SJSA1 (cell line): Measurements from ENCODE around the gene SLC1A2. TPM values are rescaled to one million over a fixed set of nuclear protein-coding genes. Genes with fewer than 3 reads are reported as not detected.

Experiments
- DNase-seq, 2 experiments: peaks; one replicate each; pipeline ENCODE4 v3.0.0-alpha.2; 2015 to 2020; ENCODE audit warnings: low spot score in 2 of 2, low read depth in 1 of 2
- H3K27ac ChIP-seq: fragments of 250-450 bp; sonication (Bioruptor Pico); 2 replicates; pipeline ENCODE4 v1.5.1; 2020; ENCODE audit warnings: mild to moderate bottlenecking, moderate library complexity
- H3K27me3 ChIP-seq: fragments of 250-450 bp; sonication (Bioruptor Pico); replicated peaks from 2 replicates; pipeline ENCODE4 v1.5.1; 2020; ENCODE audit warnings: mild to moderate bottlenecking, moderate library complexity
- H3K36me3 ChIP-seq: fragments of 250-450 bp; sonication (Bioruptor Pico); 2 replicates; pipeline ENCODE4 v1.5.1; 2020; ENCODE audit warnings: mild to moderate bottlenecking
- H3K4me1 ChIP-seq: fragments of 250-450 bp; sonication (Bioruptor Pico); replicated peaks from 2 replicates; pipeline ENCODE4 v1.6.1; 2021; ENCODE audit warnings: mild to moderate bottlenecking
- H3K4me3 ChIP-seq: fragments of 250-450 bp; sonication (Bioruptor Pico); 2 replicates; pipeline ENCODE4 v1.5.1; 2020; ENCODE audit warnings: mild to moderate bottlenecking
- H3K9me3 ChIP-seq: fragments of 250-450 bp; sonication (Bioruptor Pico); replicated peaks from 2 replicates; pipeline ENCODE4 v1.5.1; 2020; ENCODE audit warnings: mild to moderate bottlenecking
- total RNA-seq: library from RNA; depleted of rRNA; stranded (reverse); fragments of >200 nt; shearing (Covaris generic); gene quantifications from 2 replicates; pipeline ENCODE4 v1.2.3, GENCODE V29; 2014

SLC1A2 gene
- total RNA-seq, 1 experiment from 2014 or later: not detected

DNA sequence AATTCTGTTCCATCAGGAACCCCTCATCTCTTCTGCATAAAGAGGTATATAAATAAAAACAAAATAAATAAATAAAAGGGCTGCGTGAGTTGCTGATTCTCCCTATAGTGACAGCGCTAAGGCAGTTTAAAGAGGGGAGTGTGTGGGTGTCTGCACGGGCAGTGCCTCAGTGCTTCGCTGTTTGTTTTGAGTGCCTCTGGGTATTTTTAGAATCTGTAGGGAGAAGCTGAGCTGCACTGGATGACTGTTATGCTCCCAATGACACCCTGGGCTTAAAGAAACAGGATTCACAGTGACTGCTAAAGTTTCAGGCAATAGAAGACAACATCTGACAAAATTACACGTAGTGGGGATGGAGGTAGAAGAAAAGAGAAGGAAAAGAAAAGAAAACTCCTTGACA, 38.8 kb downstream of the SLC1A2 start:
- DNase-seq: no peak
- Histone ChIP-seq H3K27me3 (no peaks in the 10 kb centered on the region), H3K9me3 (no peaks in the 10 kb centered on the region), H3K36me3 (no peaks in the 10 kb centered on the region), H3K27ac (no peak overlapping the region), H3K4me1 (no peaks in the 10 kb centered on the region), H3K4me3 (no peak overlapping the region)

DNA sequence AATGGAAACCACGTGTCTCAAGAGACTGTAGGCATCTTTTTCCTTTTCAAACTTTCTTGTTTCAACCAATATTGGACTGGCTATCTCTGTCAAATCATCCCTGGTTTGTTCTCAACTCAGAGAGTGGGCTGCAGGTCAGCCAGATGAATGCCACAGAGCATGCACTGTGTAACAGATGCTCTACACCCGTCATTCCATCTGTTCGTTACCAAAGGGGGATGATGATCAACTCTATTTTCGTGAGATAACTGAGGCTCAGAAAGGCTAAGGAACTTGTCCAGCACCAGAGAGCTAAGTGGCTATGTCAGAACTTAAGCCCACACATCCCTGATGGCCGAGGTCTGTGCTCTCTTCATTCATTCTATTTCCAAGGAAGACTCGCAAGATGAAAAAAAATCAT, 42.1 kb downstream of the SLC1A2 start:
- no peak for DNase-seq
- Histone ChIP-seq H3K36me3 (no peaks in the 10 kb centered on the region), H3K4me3 (no peak overlapping the region), H3K27me3 (no peaks in the 10 kb centered on the region), H3K4me1 (no peaks in the 10 kb centered on the region), H3K27ac (no peak overlapping the region), H3K9me3 (no peaks in the 10 kb centered on the region)

DNA sequence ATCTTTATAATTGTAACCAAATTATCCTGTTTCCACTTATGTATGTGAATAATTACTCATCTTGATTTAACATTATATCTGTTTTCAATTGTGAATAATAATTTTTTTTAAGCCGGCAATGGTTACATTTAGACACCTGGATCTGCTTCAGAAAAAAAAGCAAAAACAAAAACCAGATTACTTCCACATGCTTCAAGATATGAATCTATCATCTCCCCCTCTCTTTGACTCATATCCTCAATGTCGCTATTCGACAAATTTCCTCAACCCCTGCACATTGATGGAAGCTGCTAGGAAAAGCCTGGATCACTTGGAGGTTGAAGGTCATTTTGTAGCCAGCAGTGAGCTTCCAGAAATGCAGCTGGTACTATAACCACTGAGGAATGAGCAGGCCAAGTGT, 42.7 kb downstream of the SLC1A2 start:
- H3K4me3 ChIP-seq: no peak overlapping the region
- no peaks in the 10 kb centered on the region for H3K27me3 ChIP-seq
- no peaks in the 10 kb centered on the region for H3K9me3 ChIP-seq
- no peak overlapping the region for H3K27ac ChIP-seq
- DNase-seq: no peak
- H3K4me1 ChIP-seq: no peaks in the 10 kb centered on the region
- no peaks in the 10 kb centered on the region for H3K36me3 ChIP-seq

DNA sequence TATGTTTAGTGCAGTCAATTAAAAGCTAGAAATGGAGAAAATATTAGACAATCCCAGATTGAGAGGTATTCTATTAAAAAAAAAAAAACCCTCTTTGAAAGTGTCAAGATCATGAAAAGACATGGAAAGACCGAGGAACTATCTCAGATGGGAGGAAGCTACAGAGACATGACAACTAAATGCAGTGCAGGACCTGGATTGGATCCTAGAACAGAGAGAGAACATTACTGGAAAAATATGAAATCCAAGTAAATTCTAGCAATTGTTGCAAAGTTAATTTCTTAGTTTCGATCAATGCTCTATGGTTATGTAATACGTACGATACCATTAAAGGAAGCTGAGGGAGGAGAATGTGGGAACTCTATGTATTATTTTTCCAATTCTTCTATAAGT, 43.2 kb downstream of the SLC1A2 start:
- H3K4me1 ChIP-seq: no peaks in the 10 kb centered on the region
- H3K27ac ChIP-seq: no peak overlapping the region
- no peak overlapping the region for H3K4me3 ChIP-seq
- no peaks in the 10 kb centered on the region for H3K9me3 ChIP-seq
- no peaks in the 10 kb centered on the region for H3K27me3 ChIP-seq
- no peaks in the 10 kb centered on the region for H3K36me3 ChIP-seq
- no peak for DNase-seq

DNA sequence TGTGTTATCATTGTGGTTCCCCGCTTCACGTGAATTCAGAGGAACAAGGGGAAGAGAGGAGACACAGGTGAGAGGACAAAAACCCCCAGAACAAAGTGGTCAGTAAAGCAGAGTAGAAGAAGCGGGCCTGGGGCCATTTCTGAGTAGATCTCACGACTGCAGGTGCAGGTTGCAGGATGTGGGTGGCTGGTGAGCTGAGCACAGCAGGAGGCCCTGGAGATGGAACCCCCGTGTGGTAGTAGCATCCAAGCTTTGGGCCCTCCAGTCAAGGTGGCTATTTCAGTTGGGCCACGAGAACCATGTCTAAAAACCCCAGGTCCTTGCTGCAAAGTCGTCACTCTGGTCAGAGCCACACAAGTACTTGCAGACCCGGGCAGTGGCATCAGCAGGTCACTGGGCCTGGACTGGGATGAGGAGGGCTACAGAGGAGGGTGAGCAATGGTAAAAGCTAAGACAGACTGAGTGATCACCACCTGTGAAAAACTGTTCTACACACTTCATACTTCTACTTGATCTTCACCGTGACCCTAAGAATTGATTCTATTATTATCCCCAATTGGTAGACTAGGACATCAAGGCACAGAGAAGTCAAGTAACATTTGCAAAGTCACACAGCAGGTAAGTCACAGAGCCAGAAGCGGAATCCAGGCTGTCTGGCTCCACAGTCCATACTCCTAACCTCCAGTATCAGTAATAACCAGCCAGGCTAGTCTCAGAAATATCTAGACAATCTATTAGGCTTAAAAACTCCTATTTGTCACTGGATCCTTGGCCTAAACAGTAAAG, 43.8 kb downstream of the SLC1A2 start:
- Histone ChIP-seq H3K36me3 (no peaks in the 10 kb centered on the region), H3K4me1 (no peaks in the 10 kb centered on the region), H3K27ac (no peak overlapping the region), H3K9me3 (no peaks in the 10 kb centered on the region), H3K27me3 (no peaks in the 10 kb centered on the region), H3K4me3 (no peak overlapping the region)
- no peak for DNase-seq

DNA sequence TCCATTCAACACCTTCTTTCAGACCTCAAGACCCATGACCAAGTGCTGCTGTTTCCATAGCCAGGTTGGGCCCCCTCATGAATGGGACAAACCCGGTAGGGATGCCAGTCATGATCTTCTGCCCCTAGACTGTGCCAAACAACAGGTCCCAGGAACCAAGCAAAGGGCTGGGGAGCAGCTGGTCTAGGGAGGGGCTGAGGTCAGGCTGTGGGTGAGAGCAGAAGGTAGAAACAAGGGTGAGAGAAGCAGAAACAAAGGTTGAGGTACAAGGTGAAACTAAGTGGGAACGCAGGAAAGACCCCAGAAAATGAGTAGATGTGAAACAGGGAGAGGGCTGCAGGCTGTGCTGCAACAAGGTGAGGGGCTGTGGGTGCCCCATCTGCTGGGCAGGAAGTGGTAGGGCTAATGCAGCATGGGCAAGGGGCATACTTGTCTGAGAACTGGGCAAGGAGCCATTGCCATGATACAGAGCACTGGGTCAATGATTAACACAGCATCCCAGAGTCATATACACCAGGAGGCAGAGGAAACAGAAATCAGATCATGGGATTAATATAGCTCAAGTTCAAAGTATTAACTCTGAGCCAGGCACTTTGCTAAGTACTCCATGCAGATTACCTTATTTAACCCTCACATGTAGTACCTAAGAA, 45.9 kb downstream of the SLC1A2 start:
- Histone ChIP-seq H3K9me3 (no peaks in the 10 kb centered on the region), H3K4me3 (no peak overlapping the region), H3K27ac (no peak overlapping the region), H3K27me3 (no peaks in the 10 kb centered on the region), H3K4me1 (no peaks in the 10 kb centered on the region), H3K36me3 (no peaks in the 10 kb centered on the region)
- no peak for DNase-seq

DNA sequence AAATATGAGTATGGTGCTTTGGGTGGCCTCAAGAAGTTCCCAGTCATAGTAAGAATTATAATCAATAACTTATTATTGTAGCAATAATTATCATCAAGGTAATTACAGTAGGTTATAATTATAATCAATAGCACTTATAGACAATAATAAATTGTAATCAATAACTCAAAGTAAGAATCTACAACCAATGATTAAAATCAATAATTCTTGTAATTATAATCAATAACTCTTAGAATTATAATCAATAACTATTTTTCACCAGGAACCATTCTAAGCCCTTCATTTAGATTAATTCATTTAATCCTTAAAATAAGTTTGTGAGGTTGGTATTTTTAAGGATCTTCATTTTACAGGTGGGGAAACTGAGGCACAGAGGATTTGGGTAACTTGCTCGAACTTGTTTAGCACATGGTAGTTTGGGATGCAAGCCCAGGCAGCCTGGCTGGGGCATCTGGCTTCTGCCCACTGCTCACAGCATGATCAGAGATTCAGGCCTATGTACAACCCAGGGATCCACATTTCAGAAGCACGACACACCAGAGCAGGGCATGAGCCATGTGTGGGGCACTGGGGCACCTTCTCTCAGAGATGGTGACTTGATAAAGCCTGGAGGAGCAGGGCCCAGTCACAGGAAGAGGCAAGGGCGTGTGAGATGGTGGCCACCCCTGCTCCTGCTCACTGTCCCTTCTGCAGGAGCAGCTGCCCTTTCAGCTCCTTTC, 46.6 kb downstream of the SLC1A2 start:
- Histone ChIP-seq H3K4me3 (no peak overlapping the region), H3K36me3 (no peaks in the 10 kb centered on the region), H3K27ac (no peak overlapping the region), H3K4me1 (peaks cover 3% of the 10 kb centered on the region), H3K27me3 (no peaks in the 10 kb centered on the region), H3K9me3 (no peaks in the 10 kb centered on the region)
- DNase-seq: no peak

DNA sequence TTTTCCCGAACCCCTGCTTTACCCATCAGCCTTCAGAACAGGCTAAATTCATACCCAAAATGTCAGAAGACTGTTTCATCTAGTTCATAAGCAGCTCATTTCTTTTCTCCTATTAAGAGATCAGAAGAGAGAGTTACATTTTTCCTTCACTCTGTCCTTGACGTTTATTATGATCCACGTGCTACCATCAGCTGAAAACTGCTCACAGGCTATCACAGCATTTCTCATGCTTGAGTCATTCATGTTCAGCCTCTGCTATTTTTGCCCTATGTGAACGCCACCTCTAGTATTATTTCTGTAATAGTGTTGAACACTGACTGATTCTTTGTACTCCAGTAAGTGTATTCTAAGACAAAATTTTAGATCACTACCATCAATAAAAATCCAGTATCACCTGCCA, 51.9 kb downstream of the SLC1A2 start:
- peak in 1 of 2 experiments; percentile 40 for DNase-seq
- no peaks in the 10 kb centered on the region for H3K27me3 ChIP-seq
- peak overlapping the region; percentile 34; the same call in 1 of the 2 replicates for H3K27ac ChIP-seq
- H3K4me1 ChIP-seq: peaks cover 34% of the 10 kb centered on the region
- H3K36me3 ChIP-seq: no peaks in the 10 kb centered on the region
- H3K9me3 ChIP-seq: peaks cover 5% of the 10 kb centered on the region; the same call in 1 of the 2 replicates
- H3K4me3 ChIP-seq: no peak overlapping the region

DNA sequence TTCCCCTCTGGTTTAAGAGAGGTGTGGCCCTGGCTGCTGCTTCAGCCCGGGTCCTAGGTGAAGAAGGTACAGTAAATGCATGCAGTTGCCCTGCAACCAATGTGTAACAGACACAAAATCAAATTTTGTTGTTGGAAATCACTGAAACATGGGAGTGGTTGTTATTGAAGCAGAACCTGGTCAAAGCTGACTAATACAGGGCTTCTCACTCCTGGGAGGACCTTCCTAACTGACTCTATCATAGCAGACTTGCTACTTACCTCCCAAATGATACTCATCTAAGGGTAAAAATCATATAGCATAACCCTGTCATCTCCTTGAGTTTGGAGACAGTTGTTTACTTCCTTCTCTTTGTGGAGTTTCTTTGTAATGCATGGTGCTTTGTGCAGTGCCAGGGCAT, 52.6 kb downstream of the SLC1A2 start:
- Histone ChIP-seq H3K9me3 (peaks cover 5% of the 10 kb centered on the region; the same call in 1 of the 2 replicates), H3K27ac (no peak overlapping the region), H3K27me3 (no peaks in the 10 kb centered on the region), H3K36me3 (no peaks in the 10 kb centered on the region), H3K4me3 (no peak overlapping the region), H3K4me1 (peaks cover 37% of the 10 kb centered on the region)
- DNase-seq: no peak

DNA sequence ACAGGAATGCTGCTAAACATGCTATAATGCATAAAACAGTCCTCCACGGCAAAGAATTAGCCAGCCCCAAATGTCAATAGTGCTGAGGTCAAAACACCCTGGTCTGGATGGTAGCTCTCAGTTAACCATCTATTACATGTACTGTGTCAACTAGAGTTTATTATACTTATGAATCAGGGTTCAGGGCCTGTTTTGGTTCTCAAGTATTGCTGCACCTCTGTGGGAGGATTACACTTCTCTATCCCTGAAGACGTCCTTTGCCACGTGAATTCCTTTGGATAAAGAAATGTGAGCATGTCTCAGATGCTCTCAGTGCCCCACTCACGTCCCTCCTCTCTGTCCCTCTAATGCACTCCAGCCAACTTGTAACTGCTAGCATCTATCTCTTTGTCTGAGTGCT, 53.4 kb downstream of the SLC1A2 start:
- Histone ChIP-seq H3K4me1 (peaks cover 37% of the 10 kb centered on the region), H3K27ac (no peak overlapping the region), H3K9me3 (peaks cover 5% of the 10 kb centered on the region; the same call in 1 of the 2 replicates), H3K4me3 (no peak overlapping the region), H3K27me3 (no peaks in the 10 kb centered on the region), H3K36me3 (no peaks in the 10 kb centered on the region)
- DNase-seq: no peak

DNA sequence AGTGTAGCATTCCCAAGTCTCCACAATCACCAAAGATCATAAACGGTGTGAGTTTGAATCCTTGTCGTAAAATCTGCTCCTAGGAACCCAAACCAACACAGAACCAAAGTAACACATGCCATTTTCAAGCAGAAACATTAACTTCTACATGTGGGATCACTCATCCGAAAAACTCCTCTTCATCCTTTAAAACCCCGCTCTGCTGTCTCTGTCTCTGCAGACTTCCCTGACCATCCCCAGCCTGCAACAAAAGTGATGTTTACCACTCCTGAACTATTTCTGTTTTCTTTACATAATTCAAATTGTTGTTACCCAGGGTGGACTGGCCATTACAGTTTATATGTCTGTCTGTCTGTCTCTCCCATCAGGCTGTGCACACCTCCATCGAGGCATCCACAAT, 54.0 kb downstream of the SLC1A2 start:
- Histone ChIP-seq H3K4me3 (no peak overlapping the region), H3K27me3 (no peaks in the 10 kb centered on the region), H3K4me1 (peaks cover 37% of the 10 kb centered on the region), H3K9me3 (peaks cover 5% of the 10 kb centered on the region; the same call in 1 of the 2 replicates), H3K27ac (no peak overlapping the region), H3K36me3 (no peaks in the 10 kb centered on the region)
- no peak for DNase-seq

DNA sequence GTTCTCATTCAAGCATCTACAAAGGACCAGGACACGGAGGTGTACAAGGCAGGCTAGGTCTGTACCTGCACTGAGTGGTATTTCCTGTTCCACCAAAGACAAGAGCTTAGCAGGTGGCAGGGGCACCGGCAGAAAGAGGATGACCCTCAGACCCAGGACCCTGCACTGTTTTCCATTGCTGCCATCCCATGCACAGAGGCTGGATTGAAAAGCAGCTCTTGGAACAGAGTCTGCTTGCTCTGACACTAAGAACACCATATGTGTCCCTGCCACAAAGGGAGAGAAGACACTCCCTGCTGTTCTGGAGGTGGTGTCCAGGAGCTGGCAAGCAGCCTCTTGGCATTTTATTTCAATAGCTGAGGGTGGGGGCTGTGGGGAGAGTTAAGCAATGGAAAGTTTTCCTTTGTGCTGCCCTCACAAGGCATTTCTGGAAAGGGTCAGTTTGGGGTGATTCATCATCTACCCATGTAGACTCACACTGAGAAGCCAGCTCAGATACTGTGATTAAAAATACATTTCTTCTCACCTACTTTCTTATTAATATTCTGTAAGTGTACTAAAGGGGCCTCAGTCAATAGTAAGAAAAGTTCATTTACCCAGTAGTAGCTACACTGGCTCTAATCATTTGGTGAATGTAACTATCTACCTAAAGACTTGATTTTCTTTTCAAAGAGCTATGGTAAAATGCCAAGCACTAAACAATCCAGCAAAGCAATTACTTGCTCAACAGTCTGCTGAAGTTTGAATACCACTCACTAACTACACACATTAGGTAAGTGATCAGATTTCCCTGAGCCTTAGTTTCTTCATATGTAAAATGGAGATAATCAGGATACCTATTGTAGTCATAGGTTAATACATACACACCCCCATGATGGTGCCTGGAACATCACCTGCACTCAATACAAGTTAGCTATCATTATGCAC, 55.2 kb downstream of the SLC1A2 start:
- Histone ChIP-seq H3K9me3 (peaks cover 5% of the 10 kb centered on the region; the same call in 1 of the 2 replicates), H3K27me3 (no peaks in the 10 kb centered on the region), H3K4me3 (no peak overlapping the region), H3K36me3 (no peaks in the 10 kb centered on the region), H3K27ac (peak overlapping the region; percentile 50), H3K4me1 (peaks cover 37% of the 10 kb centered on the region)
- peak; percentile 79 to 80 for DNase-seq

DNA sequence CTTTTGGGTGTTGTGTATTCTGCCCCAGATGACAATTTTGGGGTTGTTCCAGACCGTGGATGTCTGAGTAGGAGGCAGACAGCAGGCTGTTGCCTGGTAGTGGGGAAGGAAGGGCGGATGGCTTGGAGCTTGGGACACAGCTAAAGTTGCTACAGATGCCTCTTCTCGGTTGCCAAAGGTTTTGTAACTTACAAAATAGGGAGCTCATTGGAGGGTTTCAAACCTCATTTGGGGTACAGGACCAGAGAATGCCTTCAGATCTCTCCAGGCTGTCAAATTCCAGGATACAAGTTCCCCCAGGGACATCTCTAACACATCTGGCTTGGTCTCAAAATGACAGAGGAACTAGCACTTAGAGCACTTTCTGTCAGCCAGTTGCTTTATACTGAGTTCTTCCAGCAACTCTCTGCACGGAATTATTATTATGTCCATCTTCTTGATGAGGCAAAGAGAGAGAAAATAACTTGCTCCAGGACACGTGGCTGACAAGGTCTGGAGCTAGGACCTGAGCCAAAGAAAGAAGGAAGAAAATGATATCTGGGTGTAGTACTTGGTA, 56.0 kb downstream of the SLC1A2 start:
- H3K4me3 ChIP-seq: no peak overlapping the region
- peaks cover 5% of the 10 kb centered on the region; the same call in 1 of the 2 replicates for H3K9me3 ChIP-seq
- no peak for DNase-seq
- no peaks in the 10 kb centered on the region for H3K36me3 ChIP-seq
- no peak overlapping the region for H3K27ac ChIP-seq
- no peaks in the 10 kb centered on the region for H3K27me3 ChIP-seq
- H3K4me1 ChIP-seq: peaks cover 37% of the 10 kb centered on the region
